ENCODE data around the gene CRB1.
"Not testable (repeated sequence)": the region's sequence is repeated elsewhere in the genome, so short reads cannot be mapped to it uniquely, and the experiment has no call there.

CRB1 gene

DNA sequence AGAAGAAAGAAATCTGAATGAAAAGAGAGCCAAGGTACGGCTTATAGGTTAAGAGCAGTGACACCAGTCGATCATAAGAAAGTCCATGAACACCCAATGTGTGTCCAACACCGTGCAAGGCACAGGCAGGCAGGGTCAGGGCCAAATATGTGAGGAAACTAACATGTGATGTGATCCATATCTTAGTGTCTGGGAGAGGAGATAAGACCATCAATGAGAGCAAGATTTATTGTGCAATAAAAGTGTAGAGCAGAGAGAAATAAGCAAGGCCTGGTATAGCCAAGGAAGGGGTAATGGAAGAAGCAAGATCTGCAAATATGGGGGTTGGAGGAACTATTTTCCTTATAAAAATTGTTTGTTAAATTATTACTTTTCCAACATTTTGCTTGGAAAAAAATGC is 198.8 kb downstream of the CRB1 start:
- no peak for DNase-seq

DNA sequence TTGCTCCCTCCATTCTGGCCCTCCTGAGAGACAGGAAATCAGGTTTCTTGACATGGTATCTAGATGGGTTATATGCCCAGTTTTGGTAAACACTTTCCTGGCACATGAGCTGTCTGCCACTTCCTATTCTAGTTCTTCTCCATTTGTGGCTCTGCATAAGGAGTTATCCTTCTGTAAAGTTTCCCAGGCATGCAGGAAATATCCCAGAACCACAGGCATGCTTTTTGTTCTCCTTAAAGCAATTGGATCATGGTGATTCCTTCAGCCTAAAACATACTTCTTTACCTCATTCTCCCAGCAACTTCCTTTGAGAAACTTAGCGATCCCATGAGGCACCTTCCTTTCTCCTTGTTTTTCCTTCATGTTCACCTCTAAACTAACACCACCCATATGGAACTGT is 199.8 kb downstream of the CRB1 start:
- DNase-seq = no peak

- DNase-seq = no peak
Observed at GRCh38 chr1:197468543-197469175, 200.6 kb downstream of the CRB1 start.

DNA sequence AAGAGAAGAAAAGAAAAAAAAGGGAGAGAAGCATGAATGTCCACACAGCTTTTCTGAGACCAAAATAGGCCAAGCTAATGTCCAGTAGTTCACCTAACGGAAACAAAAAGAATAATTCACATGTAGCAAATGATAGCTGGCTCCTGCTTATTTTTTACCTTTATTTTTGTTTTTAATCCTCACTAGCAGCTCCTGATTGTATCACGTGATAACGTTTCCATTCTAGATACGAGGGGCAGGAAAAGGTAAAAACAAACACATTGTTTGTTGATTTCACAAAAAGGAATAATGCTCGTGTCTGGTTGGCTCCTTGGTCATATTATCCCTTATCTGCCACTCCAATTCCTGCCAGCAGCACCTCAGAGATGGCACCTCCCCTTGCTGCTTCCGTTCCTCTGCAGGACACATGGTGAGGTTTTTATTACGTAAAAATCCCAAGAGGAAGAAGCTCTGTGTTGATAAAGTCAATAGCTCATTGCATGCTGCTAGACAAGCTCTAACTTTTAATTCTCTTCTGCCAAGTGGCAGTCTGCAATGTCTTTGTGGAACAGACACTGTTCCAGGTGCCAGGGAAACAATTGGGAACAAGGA is 201.7 kb downstream of the CRB1 start:
- no peak for DNase-seq

- DNase-seq = no peak
Observed at GRCh38 chr1:197470330-197470729, 202.3 kb downstream of the CRB1 start.

DNA sequence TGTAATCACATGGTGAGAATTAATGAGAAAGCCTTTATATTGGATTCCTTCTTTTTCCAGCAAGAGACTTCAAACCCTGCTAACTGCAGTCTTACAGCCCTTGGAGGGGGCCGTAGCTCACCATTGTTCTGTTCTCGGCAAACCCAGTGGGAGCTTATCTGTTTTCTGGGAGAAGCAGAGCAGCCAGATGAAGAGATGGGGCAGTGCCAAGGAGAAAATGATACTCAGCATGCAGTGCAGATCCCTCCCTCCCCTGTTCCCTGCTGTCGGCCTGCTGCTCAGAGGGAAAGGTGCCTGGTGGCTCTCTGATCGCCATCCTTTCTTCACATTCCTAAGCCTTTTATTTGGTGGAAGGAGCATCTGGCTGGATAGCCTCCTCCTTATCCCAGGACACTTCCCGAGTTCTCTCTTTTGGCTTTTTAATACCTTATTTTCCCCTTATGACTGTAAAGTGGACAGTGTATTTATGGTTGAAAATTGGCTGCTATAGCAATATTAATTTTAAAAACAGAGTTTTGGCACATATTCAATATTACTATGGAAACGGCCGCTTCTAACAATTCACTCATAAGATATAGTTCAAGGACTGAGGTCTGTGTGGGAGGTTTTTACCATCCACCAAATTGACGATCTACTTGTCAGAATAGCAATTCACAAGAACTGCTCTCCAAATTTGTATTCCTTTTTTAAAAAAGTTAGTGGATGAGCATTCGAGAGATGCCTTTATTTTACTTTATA is 203.4 kb downstream of the CRB1 start:
- DNase-seq = no peak

DNA sequence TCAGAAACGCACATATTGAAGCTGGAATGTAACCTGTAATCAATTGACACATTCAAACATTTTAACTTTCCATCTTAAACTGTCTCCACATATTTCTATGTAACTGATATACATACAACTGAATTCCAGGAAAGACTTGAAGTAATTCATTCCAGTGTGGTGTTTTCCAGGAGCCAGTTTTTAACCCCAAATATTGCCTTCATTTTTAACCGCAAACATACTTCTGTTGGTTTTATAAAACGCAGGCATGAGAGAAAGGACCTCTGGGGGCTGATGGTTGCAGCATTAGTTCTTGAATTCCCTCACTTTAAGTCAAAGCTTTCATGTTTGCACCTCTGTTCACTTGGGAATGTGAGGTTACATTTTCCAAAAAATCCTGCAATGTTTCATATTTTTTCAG is 204.1 kb downstream of the CRB1 start:
- no peak for DNase-seq

- DNase-seq = no peak
Observed at GRCh38 chr1:197480446-197480845, 212.4 kb downstream of the CRB1 start.

DNA sequence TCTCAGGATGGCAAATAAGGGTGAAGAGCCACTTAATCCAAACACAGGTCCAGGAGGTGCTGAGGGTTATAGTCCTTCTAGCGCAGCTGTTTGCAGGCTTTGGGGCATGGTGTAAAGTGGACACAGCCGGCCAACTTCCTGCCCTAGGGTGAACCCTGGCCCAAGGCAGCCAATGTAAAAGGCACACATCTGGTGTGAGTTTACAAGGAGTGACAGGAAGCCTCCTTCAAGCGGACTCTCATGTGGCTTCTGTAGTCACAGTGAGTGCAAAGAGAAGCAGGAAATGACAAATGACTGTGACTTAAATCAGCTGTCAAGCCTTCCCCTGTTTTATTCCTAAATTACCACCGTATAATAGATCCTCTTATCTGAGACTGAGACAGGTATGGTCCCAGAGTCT is 213.0 kb downstream of the CRB1 start:
- peak; percentile 29 for DNase-seq

GRCh38 chr1:197485790-197486189 is 217.7 kb downstream of the CRB1 start:
- DNase-seq = no peak

DNA sequence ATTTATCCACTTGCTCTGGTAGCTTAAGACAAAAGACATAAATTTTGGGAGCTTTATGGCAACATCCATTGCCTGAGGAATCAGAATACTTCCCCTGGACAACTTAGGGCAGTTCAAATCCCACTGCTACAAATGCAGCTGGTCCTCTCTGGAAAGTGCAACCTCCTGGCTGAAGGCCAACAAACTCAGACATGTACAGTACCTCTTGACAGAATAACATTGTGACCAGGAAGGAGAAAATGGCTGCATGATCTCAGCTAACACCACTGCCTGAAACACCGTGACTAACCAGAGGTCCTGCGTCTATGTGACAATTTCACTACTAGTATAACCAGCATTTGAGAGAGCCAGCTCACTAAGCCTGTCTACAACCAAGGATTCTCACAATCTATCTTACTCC is 218.9 kb downstream of the CRB1 start:
- no peak for DNase-seq

- DNase-seq = not testable (repeated sequence)
Observed at GRCh38 chr1:197491505-197491904, 223.5 kb downstream of the CRB1 start.

DNA sequence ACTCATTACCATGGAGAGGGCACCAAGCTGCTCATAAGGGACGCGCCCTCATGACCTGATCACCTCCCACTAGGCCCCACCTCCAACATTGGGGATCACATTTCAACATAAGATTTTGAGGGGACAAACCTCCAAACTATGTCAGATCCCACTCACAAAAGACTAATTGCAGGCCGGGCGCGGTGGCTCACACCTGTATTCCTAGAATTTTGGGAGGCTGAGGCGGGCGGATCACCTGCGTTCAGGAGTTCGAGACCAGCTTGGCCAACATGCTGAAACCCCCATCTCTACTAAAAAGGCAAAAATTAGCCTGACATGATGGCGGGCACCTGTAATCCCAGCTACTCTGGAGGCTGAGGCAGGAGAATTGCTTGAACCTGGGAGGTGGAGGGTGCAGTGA is 228.7 kb downstream of the CRB1 start:
- no peak for DNase-seq

DNA sequence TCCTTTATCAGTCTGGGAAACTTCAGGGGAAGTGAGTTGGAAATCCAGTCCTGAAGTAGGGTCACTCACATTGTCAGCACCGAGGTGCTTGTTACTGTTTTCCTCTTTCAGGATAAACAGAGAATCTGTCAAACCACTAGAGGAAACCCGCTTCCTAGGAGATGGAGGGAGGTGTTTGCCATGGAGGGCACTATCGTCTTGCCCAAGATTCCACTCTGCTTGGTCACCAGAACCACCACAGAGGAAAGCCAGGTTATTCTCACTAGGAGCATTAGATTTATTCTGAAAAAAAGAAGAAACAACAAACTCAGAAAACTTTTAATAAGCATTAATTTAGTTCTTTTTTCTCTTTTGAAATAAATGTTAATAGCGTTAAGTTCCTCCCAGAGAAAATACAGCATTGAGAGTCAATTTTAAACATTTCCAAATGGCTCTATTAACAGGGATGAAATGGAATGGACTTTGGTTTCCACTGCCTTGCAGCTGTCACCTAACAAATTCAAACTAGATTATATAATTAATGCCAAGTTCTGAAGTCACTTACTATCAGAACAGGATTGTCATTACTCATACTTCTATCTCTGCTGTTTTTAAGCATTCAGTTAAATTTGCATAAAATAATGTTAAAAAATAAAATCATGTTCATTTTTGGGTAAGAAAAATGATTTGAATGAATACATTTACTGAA is 242.8 kb downstream of the CRB1 start:
- no peak for DNase-seq

DNA sequence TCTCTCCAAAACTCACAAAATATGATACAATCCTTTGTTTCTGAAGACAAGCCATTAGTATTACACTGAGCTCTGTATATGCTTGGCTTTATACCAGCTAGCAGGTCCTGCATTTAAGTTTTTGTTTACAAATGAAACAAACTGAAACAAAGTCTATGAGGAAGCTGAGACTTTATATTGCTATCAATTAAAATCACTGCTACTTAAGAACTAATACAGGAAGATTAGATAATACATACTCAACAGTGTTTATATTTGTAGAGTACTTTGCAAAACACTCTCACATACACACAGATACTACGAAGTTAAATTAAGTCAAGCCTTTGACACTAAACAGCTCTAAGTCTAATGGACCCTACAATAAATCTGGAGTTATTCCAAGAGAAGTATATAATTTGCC is 247.4 kb downstream of the CRB1 start:
- no peak for DNase-seq

DNA sequence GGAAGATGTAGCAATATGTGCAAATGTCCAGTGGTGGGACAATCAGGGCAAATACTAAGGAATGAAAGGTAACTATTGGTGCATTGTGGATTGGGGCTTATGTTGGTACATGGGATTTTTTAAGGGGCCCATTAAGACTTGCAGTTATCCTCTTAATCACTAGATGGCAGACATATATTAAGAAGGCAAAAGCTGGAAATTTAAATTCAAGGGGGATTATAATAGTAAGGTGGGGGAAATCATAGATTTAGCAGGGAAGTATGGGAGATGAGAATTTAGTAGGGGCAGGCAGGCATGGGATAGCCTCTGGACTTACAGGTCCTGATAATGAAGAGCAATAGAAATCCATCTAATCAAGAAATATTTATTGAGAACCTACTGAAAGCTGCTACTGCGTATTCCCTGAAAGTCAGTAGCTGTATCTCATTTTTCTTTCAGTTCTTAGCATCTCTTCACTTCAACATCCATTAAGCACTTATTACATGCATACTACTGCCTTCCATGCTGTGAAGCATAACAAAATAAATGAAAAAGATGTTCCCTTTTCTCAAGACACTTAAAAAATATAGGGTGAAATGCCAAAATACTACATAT is 251.8 kb downstream of the CRB1 start:
- DNase-seq = no peak

GRCh38 chr1:197521118-197521739 is 253.2 kb downstream of the CRB1 start:
- DNase-seq = no peak

- no peak for DNase-seq
Observed at GRCh38 chr1:197526736-197527371, 258.8 kb downstream of the CRB1 start.

Measured in stimulated activated CD8-positive, alpha-beta memory T cell treated with anti-CD3 and anti-CD28 coated beads, Interleukin-4, amount 100 ng/mL, for 48 hours (primary cell).